GM20431 (cell line): ENCODE results near the gene SLC30A4.
"Not testable (repeated sequence)": the region's sequence is repeated elsewhere in the genome, so short reads cannot be mapped to it uniquely, and the experiment has no call there.

Experiments used
- in situ Hi-C: fragments of 300-500 bp; cut with MseI, MboI; formaldehyde crosslinking; loops from one replicate; pipeline ENCODE4 v1.15.0; 2020; ENCODE audit warnings: low sequenced_read_pairs; ENCODE audit not compliant: unreplicated experiment

The SLC30A4 gene

DNA sequence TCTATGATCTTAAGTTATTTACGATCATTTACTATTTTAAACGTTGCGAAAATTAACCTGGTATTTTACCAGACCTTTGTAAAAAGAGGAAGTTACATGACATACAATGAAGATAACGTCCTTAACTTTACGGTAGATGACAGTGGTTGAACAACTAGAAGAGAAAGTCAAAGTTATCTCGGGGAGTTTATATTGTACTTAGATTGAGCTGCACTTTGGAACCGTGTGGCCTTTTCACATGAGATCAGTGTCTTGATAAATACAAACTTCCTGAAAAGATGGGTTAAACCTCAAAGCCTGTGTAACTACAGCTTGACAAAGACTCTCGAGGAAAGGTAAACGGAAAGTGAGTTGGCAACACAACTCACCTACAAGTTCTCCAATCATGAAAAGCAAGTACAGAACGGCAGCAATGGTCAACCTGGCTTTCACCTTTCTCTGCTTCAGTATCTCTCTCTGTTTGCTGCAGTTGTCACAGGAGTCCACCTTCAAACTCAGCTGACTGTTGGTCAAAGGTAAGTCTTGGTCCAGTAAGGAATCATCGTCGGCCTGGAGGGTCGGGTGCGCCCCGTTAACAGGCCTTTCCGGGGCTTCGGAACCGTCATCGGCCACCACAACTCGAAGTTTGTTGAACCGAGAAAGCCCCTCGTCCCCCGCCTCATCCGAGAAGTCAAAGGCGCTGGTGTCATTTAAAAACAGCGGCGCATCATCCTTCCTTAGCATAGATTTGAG is 793 bp downstream of the SLC30A4 start:
- in situ Hi-C loops, result no loop called here

DNA sequence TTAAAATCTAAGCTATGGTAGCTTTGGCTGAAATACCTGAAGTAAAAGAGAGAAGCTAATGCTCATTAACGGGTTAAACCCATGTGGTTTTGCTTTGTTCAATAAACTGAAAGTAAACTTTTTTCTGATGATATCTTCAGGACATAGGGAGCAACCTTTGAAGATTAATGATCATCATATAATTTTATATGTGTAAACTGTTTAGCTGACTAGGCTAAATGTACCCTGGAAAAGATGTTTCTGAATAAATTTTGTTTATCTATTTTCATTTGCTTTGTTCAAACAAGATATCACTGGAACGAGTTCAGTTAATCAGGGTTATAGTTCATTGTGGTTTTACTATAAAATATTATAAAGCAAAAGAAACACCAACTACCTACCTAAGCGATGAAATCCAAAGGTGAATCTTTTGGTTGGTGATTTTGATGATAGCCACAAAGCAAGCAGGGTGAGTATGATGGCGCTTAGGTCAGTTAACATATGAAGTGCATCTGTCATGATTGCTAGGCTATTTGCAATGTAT is 11.7 kb downstream of the SLC30A4 start:
- in situ Hi-C loops, result no loop called here

DNA sequence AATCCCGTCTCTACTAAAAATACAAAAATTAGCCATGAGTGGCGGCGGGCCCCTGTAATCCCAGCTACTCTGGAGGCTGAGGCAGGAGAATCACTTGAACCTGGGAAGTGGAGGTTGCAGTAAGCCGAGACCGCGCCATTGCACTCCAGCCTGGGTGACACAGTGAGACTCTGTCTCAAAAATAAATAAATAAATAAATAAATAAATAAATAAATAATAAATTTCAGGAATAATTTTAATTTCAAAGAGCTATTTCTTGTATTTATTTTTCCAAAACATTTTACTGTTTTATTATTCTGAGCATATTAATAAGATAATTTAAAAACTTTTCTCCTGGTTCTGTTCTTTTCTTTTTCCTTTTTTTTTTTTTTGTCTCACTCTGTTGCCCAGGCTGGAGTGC is 15.4 kb downstream of the SLC30A4 start:
- in situ Hi-C loops, result not testable (repeated sequence)

DNA sequence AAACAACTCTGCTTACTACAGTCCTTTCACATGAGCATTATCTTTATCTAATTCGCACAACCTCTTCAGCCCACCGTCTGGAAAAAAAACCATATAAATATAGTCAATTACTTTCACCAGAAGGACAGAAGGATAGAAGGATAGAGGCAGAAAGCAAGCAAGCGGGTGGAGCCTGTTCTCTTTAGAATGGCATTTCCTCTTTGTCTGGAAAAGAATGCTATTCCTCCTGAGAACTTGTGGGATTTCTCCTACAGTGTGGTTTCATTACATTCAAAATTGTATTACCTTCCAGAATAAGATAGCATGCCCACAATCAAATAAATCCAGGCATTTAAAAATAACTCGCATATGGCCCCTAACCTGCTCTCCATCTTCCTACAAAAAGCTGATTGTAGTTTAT is 23.1 kb downstream of the SLC30A4 start:
- in situ Hi-C loops, result no loop called here

DNA sequence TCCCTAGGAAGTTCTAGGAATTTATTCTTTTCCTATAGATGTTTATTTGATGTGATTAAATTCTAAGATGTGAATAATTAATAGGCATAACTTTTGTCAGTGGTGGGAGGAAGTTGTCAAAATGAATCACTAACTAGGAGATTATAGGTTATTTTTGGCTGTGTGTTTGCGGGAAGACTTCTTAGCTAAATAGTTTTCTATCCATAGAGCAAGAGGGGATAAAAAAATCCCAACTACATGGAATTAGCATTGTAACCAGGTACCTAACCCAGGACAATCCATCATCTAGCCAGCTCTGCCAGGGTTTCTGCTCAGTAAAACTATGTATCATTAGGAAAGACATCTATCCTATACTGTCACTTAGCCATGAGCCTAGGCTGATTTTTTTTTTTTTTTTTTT is 23.9 kb downstream of the SLC30A4 start:
- in situ Hi-C loops, result no loop called here

DNA sequence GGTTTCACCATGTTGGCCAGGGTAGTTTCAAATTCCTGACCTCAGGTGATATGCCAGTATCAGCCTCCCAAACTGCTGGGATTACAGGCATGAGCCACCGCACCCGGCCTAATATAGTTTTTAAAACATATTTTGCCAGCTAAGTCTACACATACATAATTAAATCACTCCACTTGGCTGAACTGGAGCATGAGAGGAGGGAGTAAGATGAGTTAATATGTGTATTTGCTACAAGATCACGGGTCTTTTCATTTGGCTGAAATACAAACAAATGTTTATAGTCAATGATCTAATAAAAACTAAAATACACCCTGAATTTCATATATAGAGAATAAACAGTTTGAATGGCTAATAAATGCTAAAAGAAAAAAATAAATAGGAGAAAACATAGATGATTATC is 25.3 kb downstream of the SLC30A4 start:
- in situ Hi-C loops, result no loop called here

DNA sequence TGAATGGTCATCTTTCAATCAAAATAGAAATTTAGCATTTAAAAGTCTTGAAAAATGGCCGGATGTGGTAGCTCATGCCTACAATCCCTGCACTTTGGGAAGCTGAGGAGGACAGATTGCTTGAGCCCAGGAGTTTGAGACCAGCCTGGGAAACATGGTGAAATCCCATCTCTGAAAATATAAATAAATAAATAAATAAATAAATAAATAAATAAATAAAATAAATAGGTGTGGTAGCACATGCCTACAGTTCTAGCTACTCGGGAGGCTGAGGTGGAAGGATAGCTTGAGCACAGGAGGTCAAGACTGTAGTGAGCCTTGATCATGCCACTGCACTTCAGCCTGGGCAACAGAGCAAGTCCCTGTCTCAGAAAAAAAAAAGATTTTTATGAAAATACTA is 25.9 kb downstream of the SLC30A4 start:
- in situ Hi-C loops, result no loop called here

DNA sequence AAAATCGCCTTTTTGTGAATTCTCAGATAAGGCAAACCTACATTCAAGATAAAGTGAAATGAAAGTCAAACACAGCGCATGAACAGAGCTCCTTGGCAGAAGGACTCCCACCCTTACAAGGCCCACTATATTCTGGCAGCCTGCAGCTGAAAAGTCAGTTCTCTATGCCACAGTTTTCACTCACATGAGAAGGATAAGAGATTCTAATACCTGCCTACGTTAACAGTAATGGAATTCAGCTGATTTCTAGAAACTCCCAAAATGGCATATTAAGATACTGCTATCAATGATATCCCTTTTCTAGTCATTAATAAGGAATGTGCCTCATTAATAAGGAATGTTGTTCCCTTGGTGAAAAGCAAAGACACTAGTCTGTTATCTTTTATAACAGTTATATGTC is 27.0 kb downstream of the SLC30A4 start:
- in situ Hi-C loops, result no loop called here

DNA sequence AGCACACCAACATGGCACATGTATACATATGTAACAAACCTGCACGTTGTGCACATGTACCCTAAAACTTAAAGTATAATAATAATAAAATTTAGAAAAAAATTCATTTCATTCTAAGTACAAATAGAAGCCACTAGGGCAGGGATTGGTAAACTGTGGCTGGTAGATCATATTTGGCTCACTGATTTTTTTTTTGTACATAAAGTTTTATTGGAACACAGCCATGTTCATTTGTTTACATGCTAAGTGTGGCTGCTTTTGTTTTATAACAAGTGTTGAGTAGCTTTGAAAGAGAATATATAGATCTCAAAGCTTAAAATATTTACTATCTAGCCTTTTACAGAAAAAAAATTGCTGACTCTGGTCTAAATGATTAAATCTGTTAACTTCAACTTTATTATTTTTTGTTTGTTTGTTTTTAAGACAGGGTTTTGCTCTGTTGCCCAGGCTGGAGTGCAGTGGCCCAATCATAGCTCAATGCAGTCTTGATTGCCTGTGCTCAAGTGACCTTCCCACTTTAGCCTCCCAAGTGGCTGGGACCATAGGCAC is 32.8 kb downstream of the SLC30A4 start:
- in situ Hi-C loops, result no loop called here

DNA sequence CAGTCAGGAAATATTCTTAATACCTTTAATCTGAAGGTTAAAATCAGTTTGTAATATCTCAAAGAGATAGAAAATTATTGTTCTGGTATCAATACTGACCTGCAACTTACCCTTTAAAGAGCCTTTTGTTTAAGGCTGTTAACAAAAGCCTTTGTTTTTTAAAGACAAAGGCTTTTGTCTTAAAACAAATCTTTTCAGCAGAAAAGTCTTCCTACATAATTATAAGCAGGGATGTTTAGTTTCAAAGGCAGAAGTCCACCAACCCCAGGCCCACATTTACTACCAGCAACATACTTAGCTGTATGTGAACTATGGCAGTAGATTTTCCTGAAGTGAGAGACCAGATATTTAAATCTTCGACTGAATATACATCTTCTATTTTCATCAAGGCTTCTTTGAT is 36.2 kb downstream of the SLC30A4 start:
- in situ Hi-C loops, result no loop called here

DNA sequence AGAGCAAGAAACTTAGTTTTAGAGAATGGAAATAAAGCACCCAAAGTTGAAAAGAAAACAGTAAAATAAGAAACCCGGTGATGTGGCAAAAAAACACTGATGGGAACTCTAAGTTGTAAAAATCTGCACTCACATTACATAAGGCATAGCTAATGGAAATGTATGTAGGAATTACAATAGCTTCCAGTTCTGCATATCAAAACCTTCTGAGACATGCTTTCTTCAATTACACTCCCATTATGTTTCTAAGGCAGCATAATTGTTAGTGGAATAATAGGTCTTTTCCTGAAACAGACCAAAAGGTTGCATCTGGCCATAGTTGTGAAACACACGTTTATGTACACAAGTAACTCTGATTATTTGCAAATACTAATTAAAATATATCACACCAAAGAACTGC is 41.4 kb downstream of the SLC30A4 start:
- in situ Hi-C loops, result no loop called here

DNA sequence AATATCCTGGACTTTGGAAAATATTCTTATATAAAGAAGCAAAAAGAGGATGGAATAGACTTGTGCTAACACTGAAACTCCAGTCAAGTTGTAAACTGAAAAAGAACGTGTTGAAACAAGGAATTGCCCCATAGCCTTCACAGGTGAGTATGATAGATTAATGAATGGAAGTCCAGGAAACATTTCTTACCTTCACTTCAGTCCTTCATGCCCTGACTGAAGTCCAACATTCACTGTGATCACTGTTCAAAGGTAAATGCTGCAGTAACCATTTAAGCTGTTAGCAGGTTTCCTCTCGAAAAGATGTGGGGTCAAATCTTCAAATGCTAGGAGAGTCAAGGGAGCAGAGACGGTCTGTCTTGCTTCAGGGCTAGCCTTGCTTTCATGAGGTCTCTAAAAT is 46.1 kb downstream of the SLC30A4 start:
- in situ Hi-C loops, result no loop called here

DNA sequence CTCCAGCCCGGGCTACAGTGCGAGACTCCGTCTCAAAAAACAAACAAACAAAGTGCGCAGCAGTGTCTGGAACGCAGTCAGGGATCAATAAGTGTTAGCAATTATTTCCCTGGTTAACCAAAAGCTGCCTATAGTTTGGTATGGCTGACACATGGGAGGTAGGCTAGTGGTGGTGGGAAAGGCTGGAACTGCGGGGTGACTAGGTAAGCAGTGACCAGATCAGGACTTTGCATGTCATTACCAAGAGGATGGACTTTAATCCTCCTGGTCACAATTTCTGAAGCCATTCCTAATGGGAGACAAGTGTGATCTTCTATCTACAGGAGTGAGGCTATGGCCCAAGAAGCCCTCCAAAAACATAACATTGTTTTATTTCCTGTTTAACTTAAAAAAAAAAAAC is 47.8 kb downstream of the SLC30A4 start:
- in situ Hi-C loops, result loop anchor here (25.0 kb wide), 1 partner anchor 138 kb away; no protein-coding TSS in a partner anchor

DNA sequence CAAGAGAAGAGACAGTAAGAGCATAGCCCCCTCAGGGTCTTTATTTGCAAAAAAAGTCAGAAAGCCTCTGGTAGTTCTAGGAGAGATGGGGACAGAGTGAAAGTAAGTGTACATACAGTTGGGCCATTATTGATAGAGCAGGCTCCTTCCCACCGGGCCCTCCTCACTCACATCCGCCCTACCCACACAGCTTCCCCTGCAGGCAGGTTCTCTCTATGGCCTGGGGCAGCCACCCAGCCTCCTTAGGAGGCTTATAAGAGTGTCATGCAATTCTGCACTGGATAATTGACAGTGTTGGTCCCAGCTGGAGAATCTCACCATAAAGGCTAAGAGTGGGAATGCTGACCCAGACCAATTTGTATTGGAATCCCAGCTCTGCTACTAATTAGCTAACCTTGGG is 49.5 kb downstream of the SLC30A4 start:
- in situ Hi-C loops, result loop anchor here (25.0 kb wide), 1 partner anchor 139 kb away; no protein-coding TSS in a partner anchor

DNA sequence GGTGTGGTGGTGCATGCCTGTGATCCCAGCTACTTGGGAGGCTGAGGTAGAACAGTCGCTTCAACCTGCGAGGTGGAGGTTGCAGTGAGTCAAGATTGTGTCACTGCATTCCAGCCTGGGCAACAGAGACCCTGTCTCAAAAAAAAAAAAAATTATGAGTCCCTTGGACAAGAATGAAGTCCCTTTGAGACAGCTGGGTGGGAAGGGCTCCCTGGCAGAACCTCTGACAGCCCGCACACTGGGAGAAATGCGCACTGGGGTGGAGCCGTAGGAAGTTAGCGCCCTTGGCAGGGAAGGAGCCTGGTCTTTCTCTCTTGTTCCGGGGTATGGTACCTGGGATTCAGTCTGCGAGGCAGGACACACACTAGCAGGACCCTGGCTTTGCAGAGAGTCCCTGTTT is 51.4 kb downstream of the SLC30A4 start:
- in situ Hi-C loops, result loop anchor here (25.0 kb wide), 1 partner anchor 141 kb away; no protein-coding TSS in a partner anchor

DNA sequence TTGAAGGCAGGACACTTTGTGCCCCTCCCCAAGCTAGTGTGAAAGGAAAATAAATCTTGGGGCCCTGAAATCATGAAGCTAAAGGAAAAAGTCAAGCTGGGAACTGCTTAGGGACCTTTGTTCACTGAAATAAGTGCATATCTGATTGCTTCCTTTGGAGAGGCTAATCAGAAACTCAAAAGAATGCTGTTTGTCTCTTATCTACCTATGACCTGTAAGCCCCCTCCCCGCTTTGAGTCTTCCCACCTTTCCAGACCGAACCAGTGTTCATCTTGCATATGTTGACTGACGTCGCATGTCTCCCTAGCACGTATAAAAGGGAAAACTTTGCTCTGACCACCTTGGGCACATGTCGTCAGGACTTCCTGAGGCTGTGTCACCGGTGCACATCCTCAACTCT is 53.1 kb downstream of the SLC30A4 start:
- in situ Hi-C loops, result loop anchor here (25.0 kb wide), 1 partner anchor 143 kb away; no protein-coding TSS in a partner anchor

DNA sequence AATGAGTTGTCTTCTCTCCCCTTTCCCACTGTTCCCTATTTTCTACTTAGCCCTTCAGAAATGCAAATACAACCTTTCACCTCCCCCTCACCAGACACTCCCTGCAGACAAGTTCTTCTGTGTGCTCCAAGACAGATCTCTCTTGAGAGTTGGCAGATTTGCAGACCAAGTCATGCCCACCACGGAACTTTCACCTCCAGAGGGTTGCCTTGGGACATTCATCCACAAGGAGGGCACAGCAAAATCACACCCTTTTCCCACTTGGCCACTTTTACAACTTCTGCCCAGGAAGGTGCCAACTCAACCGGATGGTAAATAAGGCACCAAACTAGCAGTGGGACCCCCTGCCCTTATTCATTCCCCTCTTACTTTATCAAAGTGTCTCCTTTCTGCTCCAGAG is 53.5 kb downstream of the SLC30A4 start:
- in situ Hi-C loops, result loop anchor here (25.0 kb wide), 1 partner anchor 143 kb away; no protein-coding TSS in a partner anchor

DNA sequence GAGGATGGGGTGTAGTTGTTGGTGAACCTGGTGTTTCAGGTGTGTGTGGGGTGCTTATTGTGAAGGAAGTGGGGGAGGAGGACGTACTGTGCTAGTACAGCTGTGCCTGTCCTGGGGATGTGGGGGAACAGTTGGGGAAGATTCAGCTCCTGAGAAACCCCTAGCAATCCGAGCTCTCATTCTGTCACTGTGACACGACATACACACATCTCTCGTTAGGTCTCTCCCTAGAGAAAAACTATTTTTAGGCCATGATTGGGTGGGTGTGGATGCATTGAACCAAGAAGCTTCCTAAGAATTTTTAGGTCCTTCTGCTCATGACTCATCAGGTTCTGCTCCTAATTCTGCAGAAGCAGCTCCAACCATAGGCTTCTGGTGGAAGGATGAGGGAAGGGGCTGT is 54.3 kb downstream of the SLC30A4 start:
- in situ Hi-C loops, result loop anchor here (25.0 kb wide), 1 partner anchor 144 kb away; no protein-coding TSS in a partner anchor

DNA sequence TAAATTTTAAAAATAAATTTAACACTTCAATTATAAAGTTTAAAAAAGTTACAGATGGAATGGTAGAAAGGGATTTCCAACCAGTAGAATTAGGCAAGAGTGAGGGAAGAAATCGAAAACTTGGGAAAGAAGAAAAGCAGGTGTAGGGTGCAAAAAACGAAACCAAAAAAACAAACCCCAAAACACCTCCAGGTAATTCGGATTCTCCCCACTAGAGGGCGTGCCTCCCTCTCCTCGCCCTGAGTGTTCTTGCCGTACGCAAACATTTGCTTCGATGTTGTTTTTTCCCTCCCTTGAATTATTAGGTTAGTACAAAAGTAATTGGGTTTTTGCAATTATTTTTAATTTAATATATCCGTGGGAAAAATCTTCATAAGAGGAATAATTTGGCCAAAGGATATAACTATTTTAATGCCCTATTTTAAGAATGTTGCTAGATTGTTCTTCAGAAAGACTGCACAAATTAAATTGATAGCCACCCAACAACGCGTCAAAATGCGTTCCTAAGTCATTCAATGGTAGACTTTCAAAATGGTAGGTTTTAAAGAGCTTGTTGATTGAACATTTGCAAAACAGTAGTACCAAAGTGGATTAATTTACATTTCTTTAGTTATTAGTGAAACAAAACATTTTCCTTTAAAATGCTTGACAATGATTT is 63.7 kb downstream of the SLC30A4 start:
- in situ Hi-C loops, result loop anchor here (25.0 kb wide), 1 partner anchor 153 kb away; no protein-coding TSS in a partner anchor

DNA sequence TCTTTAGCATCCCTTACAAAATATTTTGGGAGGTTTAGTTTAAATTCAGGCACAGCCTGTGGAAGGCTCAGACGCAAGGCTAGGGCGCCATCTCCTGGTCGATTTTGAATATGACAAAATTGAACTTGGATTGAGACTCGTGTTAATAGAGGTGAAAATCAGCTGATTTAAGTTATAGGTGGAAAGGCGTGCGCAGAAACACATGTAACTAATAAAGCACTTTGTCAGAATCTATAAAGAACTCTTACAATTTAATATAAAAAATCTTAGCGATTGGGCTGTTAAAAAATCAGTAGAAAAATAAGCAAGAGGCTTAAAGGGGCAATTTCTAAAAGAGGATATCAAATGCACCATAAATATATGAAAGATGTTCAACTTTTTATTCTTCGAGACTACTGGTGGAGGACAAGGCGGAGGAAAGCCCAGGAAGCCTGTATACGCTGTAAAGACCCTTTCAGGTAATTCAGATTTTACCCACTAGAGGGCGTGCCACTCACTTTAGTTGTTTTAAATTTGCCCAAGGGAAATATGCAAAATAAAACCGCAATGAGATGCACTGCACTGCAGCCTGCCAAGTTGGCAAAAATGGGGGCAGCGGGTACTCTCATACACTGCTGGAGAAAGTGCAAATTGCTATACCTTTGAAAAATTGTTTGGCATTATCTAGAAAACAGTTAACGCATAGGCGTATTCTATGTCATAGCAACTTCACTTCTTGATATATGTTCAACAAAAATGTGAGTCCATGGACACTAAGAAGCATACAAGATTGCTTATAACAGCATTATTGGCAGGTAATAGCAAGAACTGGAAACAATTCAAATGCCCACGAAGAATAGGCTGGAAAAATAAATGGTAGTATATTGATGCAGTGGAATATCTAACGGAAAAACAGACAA is 64.7 kb downstream of the SLC30A4 start:
- in situ Hi-C loops, result loop anchor here (25.0 kb wide), 1 partner anchor 154 kb away; no protein-coding TSS in a partner anchor
